IPS-20b (cell line): Measurements from ENCODE around the gene NIPA2.

ENCODE experiments used
- H3K27ac ChIP-seq: one replicate; pipeline ENCODE4 v1.5.1; 2013; ENCODE audit warnings: low read length
- H3K27me3 ChIP-seq: 2 replicates; pipeline ENCODE4 v1.6.1; 2013; ENCODE audit warnings: mild to moderate bottlenecking, low read length, inconsistent platforms; ENCODE audit not compliant: insufficient read depth
- H3K36me3 ChIP-seq: 2 replicates; pipeline ENCODE4 v1.6.1; 2013; ENCODE audit warnings: low read depth, mild to moderate bottlenecking, inconsistent platforms, low read length, moderate library complexity; ENCODE audit not compliant: insufficient read depth
- H3K4me1 ChIP-seq: 2 replicates; pipeline ENCODE4 v1.6.1; 2013; ENCODE audit warnings: mild to moderate bottlenecking, control low read depth, inconsistent platforms, low read length, moderate library complexity; ENCODE audit not compliant: insufficient read depth
- H3K4me3 ChIP-seq: 2 replicates; pipeline ENCODE4 v1.5.1; 2013; ENCODE audit warnings: mild to moderate bottlenecking, low read length, inconsistent platforms
- H3K9ac ChIP-seq: 2 replicates; pipeline ENCODE4 v1.6.1; 2013; ENCODE audit warnings: low read depth, mild to moderate bottlenecking, inconsistent platforms, low read length, moderate library complexity
- H3K9me3 ChIP-seq: 2 replicates; pipeline ENCODE4 v1.6.1; 2013; ENCODE audit warnings: mild to moderate bottlenecking, low read depth, low read length, inconsistent platforms; ENCODE audit not compliant: insufficient read depth

NIPA2 gene

GRCh38 chr15:22844421-22845288 is 6.2 kb downstream of the NIPA2 start:
- H3K36me3 ChIP-seq = peaks cover 53% of the 10 kb centered on the region
- no peak overlapping the region for H3K4me3 ChIP-seq
- peaks cover 12% of the 10 kb centered on the region for H3K4me1 ChIP-seq
- no peaks in the 10 kb centered on the region for H3K9me3 ChIP-seq
- H3K27me3 ChIP-seq = no peaks in the 10 kb centered on the region
- no peak overlapping the region for H3K27ac ChIP-seq
- peak overlapping the region; percentile 32; the same call in 1 of the 2 replicates for H3K9ac ChIP-seq

DNA sequence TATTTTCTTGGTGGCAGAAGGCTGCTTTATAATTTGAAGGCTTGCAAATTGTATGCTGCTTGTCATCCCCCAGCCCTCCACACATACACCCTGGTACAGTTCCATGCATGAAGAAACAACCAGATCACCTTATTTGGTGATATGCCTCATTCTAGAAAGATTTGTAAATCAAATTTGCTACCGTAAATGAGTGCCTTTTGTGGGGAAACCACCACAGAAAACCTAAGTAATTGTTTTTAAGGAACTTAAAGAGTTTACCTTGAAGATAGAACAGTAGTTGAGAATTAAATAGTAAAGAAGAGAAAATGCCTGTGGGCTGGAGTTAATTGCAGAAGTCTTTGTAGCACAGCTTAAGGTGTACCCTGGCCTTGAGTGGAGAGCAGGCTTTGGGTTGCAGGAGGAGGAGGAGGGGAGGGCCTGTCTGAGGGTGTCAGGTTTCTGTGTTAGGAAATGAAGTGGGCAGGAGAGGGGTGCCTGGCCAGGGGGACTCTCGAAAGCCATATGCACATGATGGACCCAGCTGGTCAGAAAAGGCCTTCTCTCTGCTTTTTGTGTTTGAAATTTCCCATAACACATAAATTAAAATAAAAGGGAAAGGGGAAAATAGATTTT is 6.9 kb downstream of the NIPA2 start:
- Histone ChIP-seq H3K27me3 (no peaks in the 10 kb centered on the region), H3K4me1 (peaks cover 12% of the 10 kb centered on the region), H3K4me3 (no peak overlapping the region; the same call in 1 of the 2 replicates), H3K36me3 (peaks cover 59% of the 10 kb centered on the region), H3K9ac (peak overlapping the region; percentile 32; the same call in 1 of the 2 replicates), H3K27ac (no peak overlapping the region), H3K9me3 (no peaks in the 10 kb centered on the region)

DNA sequence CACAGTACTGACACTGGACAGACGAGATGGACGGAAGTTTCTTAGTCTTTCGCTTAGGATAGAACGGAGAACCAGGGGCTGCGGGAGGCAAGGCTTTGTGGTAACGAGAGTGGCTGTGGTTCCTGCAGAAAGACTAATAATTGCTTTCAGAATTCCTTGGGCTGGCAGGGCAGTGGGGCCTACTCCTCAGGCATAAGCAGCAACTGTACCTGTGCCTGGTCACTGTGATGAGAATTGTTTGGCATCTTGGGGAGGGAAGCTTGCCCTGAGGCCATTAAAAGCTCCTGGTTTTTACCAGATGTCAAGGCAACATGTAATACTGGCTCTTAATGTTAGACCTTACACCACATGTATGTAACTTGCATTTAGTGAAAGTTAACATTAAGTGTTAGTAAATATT is 7.6 kb downstream of the NIPA2 start:
- Histone ChIP-seq H3K4me3 (no peak overlapping the region), H3K9me3 (no peaks in the 10 kb centered on the region), H3K27me3 (no peaks in the 10 kb centered on the region), H3K9ac (no peak overlapping the region), H3K4me1 (peaks cover 12% of the 10 kb centered on the region), H3K27ac (no peak overlapping the region), H3K36me3 (peaks cover 66% of the 10 kb centered on the region)

DNA sequence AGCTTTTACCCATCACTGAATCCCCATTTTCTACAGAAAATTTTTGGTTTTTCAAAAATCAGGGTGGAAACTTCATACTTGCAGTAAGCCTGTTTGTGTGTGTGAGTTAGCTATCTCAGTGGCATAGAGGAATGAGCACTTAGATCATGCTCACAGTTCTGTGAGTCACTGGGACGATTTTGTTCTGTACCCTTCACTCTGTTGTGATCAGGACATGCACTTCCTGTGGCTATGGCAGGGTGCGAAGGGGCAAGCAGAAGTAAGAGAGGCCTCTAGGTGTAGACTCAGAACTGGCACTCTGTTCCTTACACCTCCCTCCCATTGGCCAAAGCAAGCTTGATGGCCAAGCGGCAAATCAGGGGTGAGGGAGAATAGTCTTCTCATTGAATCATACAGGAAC is 11.6 kb downstream of the NIPA2 start:
- Histone ChIP-seq H3K9me3 (no peaks in the 10 kb centered on the region), H3K27ac (no peak overlapping the region), H3K4me3 (no peak overlapping the region), H3K27me3 (no peaks in the 10 kb centered on the region), H3K4me1 (peaks cover 8% of the 10 kb centered on the region), H3K9ac (no peak overlapping the region), H3K36me3 (peaks cover 78% of the 10 kb centered on the region)

DNA sequence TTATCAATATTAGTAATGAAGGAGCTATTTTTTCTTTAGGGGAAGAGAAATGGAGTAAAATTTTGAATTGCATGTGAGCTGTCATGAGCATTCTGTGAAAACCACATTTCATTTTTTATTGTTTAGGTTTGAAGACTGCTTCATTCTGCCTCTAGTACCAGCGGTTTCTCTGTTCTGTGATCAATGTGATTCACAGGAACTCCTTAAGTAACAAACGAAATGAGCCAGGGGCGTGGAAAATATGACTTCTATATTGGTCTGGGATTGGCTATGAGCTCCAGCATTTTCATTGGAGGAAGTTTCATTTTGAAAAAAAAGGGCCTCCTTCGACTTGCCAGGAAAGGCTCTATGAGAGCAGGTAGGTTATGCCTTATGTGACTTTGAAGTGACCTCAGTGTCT is 13.0 kb downstream of the NIPA2 start:
- Histone ChIP-seq H3K9me3 (no peaks in the 10 kb centered on the region), H3K36me3 (peaks cover 80% of the 10 kb centered on the region)

GRCh38 chr15:22855791-22856190 is 17.3 kb downstream of the NIPA2 start:
- no peaks in the 10 kb centered on the region for H3K27me3 ChIP-seq
- H3K4me1 ChIP-seq = no peaks in the 10 kb centered on the region
- no peak overlapping the region for H3K9ac ChIP-seq
- H3K36me3 ChIP-seq = peaks cover 74% of the 10 kb centered on the region
- no peaks in the 10 kb centered on the region for H3K9me3 ChIP-seq
- H3K27ac ChIP-seq = no peak overlapping the region
- H3K4me3 ChIP-seq = no peak overlapping the region

More for the DNA sequence above, 13.0 kb downstream of the NIPA2 start:
- Histone ChIP-seq H3K4me1 (no peaks in the 10 kb centered on the region), H3K9ac (no peak overlapping the region), H3K27ac (no peak overlapping the region), H3K4me3 (no peak overlapping the region), H3K27me3 (no peaks in the 10 kb centered on the region)

DNA sequence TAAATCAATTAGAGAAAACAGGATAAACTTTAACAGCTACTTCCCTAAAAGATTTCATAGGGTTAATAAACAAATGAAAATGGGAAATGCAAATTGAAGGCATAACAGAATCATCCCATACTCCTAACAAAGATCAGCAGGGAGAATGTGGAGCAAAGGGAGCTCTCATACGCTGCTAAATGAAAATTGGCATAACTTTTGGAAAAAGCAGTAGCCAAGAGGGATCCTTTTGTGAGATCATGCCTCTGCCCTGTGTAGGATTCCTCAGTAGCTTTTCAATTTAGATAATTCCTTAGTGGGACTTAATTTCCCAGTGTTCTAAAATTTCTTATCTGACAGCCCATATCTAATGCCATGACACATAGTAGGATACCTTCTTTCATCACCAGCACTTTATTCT is 18.2 kb downstream of the NIPA2 start:
- Histone ChIP-seq H3K36me3 (peaks cover 77% of the 10 kb centered on the region), H3K27ac (no peak overlapping the region), H3K9me3 (no peaks in the 10 kb centered on the region)

GRCh38 chr15:22861161-22861560 is 22.7 kb downstream of the NIPA2 start:
- H3K36me3 ChIP-seq = peaks cover 78% of the 10 kb centered on the region
- H3K9me3 ChIP-seq = no peaks in the 10 kb centered on the region
- no peak overlapping the region for H3K9ac ChIP-seq
- no peaks in the 10 kb centered on the region for H3K4me1 ChIP-seq
- no peak overlapping the region for H3K27ac ChIP-seq
- H3K4me3 ChIP-seq = no peak overlapping the region
- H3K27me3 ChIP-seq = no peaks in the 10 kb centered on the region

More for the DNA sequence above, 18.2 kb downstream of the NIPA2 start:
- Histone ChIP-seq H3K4me1 (no peaks in the 10 kb centered on the region), H3K4me3 (no peak overlapping the region), H3K27me3 (no peaks in the 10 kb centered on the region), H3K9ac (no peak overlapping the region)

GRCh38 chr15:22863356-22863755 is 24.9 kb downstream of the NIPA2 start:
- Histone ChIP-seq H3K9me3 (no peaks in the 10 kb centered on the region), H3K4me3 (no peak overlapping the region), H3K36me3 (peaks cover 89% of the 10 kb centered on the region), H3K4me1 (no peaks in the 10 kb centered on the region), H3K27ac (no peak overlapping the region), H3K9ac (no peak overlapping the region), H3K27me3 (no peaks in the 10 kb centered on the region)

- no peaks in the 10 kb centered on the region for H3K4me1 ChIP-seq
- H3K36me3 ChIP-seq = peaks cover 92% of the 10 kb centered on the region
- no peak overlapping the region for H3K9ac ChIP-seq
- H3K27ac ChIP-seq = no peak overlapping the region
- H3K9me3 ChIP-seq = no peaks in the 10 kb centered on the region
- no peak overlapping the region for H3K4me3 ChIP-seq
- no peaks in the 10 kb centered on the region for H3K27me3 ChIP-seq
Measured at GRCh38 chr15:22866079-22866478, 27.6 kb downstream of the NIPA2 start.

- Histone ChIP-seq H3K27ac (no peak overlapping the region), H3K36me3 (peaks cover 92% of the 10 kb centered on the region), H3K4me3 (no peak overlapping the region), H3K9me3 (no peaks in the 10 kb centered on the region), H3K9ac (no peak overlapping the region), H3K27me3 (no peaks in the 10 kb centered on the region), H3K4me1 (peaks cover 3% of the 10 kb centered on the region; the same call in 1 of the 2 replicates)
Measured at GRCh38 chr15:22867886-22868285, 29.4 kb downstream of the NIPA2 start.

DNA sequence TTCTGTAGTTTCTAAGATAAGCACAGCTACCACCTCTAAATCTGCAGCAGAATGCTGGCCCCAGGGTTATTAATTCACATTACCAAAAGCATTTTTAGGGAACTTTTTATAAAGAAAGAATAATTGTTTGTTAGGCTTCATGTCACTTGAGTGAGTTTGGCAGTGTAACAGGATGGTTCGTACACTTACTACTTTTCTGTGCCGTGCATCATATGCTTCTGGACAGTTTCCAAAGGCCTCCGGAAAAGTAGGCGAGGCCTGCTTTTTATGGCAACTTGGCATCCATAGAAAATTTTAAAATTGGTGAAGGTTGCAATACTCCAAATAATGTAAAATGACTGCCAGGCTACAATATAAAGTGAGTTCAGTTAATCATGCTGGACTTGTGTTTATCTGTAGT is 30.0 kb downstream of the NIPA2 start:
- Histone ChIP-seq H3K9ac (no peak overlapping the region), H3K9me3 (no peaks in the 10 kb centered on the region), H3K4me1 (peaks cover 8% of the 10 kb centered on the region), H3K27me3 (no peaks in the 10 kb centered on the region), H3K36me3 (peaks cover 94% of the 10 kb centered on the region), H3K4me3 (no peak overlapping the region), H3K27ac (no peak overlapping the region)
